SIG-M5 treated with dmso at 0.1 percent for 504 hours (cell line): ENCODE data around the gene PTEN.
"Not testable (repeated sequence)": the region's sequence is repeated elsewhere in the genome, so short reads cannot be mapped to it uniquely, and the experiment has no call there.

ENCODE experiments used
- DNase-seq: peaks from one replicate; lab custom pipeline; 2025; ENCODE audit not compliant: unreplicated experiment; lab: John Stamatoyannopoulos, UW

The PTEN gene

DNA sequence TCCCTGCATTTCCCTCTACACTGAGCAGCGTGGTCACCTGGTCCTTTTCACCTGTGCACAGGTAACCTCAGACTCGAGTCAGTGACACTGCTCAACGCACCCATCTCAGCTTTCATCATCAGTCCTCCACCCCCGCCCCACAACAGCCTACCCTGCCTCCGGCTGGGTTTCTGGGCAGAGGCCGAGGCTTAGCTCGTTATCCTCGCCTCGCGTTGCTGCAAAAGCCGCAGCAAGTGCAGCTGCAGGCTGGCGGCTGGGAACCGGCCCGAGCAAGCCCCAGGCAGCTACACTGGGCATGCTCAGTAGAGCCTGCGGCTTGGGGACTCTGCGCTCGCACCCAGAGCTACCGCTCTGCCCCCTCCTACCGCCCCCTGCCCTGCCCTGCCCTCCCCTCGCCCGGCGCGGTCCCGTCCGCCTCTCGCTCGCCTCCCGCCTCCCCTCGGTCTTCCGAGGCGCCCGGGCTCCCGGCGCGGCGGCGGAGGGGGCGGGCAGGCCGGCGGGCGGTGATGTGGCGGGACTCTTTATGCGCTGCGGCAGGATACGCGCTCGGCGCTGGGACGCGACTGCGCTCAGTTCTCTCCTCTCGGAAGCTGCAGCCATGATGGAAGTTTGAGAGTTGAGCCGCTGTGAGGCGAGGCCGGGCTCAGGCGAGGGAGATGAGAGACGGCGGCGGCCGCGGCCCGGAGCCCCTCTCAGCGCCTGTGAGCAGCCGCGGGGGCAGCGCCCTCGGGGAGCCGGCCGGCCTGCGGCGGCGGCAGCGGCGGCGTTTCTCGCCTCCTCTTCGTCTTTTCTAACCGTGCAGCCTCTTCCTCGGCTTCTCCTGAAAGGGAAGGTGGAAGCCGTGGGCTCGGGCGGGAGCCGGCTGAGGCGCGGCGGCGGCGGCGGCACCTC, at the start of gene PTEN, which contains the start of gene KLLN:
Gene PTEN (plus strand): TSS at position 573 of the 891 bp plus-strand sequence. CDS start 845 bp downstream, outside the sequence.
Gene KLLN (minus strand): TSS at position 481 of the 891 bp plus-strand sequence. CDS start 1,046 bp downstream, outside the sequence.
- peak; percentile 92 for DNase-seq

DNA sequence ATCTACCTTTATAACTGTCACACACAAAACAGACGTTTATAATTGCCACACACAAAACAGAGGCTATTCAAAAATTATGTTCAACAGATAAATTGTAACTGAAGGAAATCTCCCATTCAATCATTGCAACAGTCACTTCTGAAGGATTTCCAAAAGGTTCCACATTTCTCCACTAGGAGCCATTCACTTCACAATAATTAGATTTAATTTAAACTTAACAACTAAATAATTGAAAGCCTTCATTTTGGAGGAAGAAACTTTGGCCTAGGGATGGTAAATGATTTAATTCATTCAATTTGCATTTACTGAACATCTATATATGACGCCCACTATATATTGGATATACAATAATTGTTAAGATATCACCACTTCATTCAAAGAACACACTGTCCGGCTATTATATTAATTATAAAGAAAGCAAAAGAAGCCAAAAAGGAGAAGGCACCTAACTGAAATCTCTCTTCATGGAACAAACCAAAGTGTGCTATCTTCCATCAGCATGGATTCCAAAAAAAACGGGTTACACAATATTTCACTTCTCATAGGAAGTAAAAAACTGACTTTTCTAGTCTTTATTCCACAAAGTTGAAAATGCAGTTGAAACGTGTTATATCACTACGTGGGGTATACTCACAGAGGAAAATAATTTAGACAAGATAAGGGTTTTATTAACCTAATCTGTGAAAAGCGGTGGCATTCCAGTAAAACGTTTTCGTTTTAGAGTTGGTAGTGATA, 47.1 kb upstream of the PTEN start:
- DNase-seq = peak; percentile 27

DNA sequence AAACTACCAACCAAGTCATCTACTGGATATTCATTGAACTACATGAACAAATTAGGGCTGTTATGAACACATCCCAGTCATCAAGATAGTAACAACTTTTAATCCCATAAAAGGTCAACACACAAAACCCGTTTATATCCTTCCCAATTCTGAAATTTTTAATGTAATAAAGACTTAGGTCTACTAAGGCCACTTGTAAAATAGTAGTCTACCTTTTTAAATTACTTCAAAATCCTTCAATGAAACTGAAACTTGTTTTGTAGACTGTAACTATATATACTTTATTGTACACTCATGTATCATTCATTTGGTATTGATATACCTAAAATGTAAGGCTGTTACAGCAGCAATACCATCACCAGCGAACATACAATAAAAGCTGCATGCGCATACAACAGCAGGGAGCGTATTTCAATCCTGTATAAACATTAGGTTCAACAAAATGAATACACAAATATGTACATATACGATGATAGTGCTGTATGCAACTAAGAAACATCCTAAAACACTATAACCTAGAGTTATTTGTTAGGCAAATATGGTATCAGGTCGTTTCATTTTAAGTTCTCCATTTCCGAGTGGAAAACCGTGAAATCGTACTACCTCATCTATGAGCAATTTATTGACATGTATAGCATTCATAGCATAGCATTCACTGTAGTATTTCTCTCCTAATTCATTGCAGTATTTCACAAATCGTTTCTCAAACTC, 46.4 kb upstream of the PTEN start:
- DNase-seq = peak; percentile 12

DNA sequence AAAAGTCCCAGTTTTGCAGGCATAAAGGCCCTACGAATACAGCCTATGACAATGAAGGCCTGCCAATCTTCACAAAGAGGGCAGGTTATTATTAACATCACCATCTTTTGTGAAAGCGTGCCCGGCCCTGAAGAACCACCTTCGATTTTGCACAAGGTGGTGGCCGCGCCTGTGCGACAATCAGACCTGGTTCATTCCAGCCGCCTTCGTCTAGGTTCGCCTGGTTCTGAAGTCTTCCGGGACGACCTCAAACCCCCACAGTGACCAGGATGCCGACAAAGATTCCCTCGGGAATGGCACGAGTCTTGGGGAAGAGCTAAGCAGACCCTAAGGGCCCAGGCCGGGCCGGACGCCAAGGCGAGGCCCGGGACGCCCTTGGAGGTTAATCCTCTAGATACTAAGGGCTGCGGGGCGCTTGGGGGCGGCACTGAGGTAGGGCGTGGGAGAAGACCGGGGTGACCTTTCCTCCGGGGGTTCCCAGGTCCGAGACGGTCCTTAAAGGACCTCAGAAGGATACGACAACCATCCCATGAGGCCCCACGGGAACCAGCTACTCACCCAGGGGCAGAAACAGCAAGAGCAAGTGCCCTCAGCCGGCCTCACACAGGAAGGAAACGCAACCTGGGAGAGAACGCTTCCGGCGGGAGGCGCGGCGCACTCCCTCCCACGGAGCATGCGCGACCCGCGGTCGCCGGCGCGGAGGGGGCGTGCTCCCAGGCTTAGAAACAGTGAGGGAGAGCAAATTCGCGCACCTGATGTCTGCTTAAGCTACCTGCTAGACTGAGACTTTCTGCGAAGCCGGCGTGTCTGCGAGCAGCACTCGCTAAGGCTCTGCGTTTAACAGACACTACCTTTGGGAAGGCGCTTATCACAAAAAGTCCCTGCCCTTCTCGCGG, 45.6 kb upstream of the PTEN start, which contains the start of gene ATAD1:
Gene ATAD1 (minus strand): TSS at position 618 of the 896 bp plus-strand sequence. CDS start 3,627 bp downstream, outside the sequence.
- DNase-seq = peak; percentile 86

DNA sequence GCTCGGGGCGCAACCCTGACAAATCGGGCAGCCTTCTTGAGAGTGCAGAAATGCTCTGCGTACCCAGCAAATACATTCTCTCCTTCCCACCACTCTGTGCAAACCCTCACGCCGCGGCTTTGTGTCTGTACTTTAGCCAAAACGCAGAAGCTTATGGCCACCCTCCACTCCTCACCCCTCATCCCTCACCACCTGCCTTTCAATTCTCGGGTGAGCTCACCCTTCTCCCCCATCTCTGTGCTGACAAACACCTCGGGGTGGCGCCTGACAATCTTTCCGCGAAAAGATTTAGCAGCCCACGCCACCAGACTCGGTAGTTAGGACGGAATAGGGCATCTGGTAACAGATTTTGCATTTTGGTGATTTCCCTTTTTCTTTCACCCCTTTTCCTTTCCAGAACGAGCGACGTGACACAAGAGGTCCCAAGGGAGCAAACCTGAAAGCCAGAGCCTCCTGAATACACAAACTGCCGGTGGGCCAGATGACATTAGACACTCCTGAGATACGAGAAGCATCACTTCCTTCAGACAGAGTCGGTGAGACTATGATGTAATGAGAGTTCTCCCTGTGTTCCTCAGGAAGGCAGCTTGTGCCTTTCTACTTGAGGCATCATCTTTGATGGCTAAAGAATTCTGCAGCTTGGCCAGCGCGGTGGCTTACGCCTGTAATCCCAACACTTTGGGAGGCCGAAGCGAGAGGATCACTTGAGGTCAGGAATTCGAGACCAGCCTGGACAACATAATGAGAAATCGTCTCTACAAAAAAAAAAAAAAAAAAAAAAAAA, 44.7 kb upstream of the PTEN start:
- peak; percentile 50 for DNase-seq

DNA sequence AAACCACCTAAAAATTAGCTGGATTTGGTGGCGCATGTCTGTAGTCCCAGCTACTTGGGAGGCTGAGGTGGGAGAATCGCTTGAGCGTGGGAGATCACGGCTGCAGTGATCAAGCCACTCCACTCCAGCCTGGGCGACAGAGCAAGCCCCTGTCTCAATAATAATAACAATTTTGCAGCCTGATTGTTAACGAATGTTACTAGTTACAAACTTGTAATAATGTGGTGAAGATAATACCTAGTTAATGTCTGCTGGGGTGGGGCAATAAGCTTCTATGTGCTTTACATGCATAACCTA, 44.2 kb upstream of the PTEN start:
- no peak for DNase-seq

DNA sequence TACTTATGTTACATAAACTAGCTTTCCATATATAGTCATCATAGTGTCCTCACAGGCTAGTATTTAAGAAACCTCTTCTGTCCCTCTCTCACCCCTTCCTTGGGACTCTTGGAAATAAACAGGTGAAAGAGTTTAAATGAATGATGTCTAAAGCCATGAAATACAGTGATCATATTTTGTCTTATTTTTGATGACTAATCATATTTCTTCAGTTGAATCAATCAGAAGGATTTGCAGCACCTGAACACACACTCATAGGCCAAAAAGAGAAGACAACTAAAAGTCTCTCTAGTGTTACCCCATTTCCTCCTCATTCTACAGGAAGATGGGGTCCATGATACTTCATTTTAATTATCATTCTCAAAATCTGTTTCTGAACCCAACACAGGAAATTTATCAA, 36.8 kb upstream of the PTEN start:
- no peak for DNase-seq

DNA sequence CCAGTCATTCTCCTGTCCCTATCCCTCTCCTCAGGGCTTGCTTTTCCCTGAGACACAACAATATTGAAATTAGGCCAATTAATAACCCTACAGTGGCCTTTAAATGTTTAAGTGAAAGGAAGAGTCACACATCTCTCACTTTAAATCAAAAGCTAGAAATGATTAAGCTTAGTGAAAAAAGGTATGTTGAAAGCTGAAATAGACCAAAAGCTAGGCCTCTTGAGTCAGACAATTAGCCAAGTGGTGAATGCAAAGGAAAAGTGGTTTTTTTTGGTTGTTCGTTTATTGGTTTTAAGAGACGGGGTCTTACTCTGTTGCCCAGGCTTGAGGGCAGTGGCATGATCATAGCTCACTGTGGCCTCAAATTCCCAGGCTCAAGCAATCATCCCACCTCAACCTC, 35.7 kb upstream of the PTEN start:
- DNase-seq = no peak

DNA sequence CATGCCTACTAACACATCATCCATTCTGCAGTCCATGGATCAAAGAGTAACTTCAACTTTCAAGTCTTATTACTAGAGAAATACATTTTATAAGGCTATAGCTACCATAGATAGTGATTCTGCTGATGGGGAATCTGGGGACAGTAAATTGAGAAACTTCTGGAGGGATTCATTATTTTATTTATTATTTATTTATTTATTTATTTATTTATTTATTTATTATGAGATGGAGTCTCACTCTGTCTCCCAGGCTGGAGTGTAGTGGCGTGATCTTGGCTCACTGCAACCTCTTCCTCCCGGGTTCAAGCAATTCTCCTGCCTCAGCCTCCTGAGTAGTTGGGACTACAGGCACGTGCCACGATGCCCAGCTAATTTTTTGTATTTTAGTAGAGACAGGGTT, 34.4 kb upstream of the PTEN start:
- DNase-seq = not testable (repeated sequence)

DNA sequence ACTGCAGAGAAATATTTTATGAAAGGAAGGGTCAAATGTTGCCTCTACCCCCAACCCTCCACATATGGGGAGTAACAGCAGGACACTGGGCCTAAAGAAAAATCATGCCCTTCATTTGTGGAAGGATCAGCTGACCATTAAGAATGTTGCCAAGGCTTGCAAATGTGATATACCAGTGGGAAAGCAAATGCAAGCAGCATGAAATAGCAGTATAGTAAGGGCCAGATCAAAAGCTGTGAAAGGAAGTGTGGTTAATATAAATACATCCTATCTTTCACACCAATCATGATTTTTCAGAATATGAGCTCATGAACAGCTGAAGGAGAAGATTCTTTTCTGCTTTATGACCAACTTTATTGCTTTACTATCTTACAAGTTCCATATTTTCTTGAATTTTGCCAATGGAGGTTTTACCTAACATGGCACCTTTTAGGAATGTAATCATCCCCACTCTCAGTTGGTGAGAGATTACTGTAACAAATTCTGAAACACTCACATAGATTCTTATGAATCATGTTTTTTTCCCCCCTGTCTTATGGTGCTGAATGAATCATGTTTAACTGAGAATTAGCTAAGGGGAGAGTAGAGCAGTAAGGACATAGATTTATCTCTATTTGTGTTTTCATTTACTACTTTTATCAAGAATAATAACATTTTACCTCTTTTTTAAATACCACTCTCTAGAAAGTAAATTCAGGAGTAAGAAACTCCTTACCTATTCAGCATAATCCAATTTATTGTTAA, 33.3 kb upstream of the PTEN start:
- DNase-seq = no peak

DNA sequence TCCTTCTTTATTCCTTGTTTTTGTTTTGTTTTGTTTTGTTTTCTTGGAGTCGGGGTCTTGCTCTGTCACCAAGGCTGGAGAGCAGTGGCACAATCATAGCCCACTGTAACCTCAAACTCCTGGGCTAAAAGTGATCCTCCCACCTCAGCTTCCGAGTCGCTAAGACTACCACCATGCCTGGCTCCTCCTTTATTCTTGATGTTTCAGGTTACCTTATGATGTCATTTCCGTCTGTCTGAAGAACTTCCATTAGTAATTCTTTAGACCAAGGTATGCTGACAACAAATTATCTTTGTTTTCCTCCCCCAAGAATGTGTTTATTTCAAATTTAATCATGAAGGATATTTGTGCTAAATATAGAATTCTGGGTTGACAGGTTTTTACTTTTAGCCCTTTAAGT, 27.3 kb upstream of the PTEN start:
- DNase-seq = no peak

DNA sequence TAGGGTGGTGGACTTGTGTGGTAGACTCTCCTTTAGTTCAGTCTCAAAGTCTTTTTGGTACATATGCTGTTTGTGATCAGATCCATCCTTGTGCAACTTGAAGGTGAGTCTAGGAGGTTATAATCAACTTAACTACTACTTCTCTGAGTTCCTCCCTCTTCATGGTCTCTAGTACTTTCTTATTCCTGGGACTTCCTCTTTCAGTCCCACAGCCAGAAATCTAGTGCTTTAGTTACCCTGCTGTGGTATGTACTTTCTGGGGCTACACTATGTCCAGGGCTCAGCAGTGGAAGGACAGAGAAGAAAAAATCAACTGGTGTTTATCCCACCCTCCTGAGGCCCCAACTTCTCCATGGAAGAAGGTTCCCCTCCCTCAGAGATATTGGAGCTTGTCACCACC, 26.0 kb upstream of the PTEN start:
- peak; percentile 75 for DNase-seq

DNA sequence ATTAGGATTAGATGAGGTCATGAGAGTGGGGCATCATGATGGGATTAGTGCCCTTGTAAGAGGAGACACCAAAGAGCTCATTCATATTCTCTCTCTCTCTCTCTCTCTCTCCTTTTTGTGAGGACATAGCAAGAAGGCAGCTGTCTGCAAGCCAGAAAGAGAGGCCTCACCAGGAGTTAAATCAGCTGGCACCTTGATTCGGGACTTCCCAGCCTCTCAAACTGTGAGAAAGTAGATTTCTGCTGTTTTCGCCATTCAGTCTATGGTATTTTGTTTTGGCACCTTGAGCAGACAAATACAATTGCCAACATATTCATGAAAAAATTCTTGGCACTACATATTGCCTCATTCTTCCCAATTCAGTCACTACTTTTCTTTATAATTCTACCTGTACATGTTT, 24.8 kb upstream of the PTEN start:
- no peak for DNase-seq

DNA sequence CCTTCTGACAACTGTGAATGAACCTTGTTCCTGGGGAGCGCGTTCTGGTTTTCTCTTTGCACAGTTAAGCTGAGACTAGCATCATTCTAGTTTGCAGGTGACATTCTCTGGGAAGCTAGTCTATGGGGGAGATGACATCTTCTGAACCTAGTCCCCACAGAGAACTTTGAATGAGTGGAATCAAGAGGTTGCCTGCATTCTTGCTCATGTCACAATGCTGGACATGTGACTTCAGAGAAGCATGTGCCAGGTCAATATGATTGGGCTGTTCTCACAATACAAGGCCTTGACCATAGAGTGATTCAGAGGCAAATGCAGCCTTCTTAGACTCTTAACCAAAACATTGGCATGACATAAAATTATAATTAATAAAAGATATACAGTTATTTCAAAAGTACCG, 22.2 kb upstream of the PTEN start:
- no peak for DNase-seq

DNA sequence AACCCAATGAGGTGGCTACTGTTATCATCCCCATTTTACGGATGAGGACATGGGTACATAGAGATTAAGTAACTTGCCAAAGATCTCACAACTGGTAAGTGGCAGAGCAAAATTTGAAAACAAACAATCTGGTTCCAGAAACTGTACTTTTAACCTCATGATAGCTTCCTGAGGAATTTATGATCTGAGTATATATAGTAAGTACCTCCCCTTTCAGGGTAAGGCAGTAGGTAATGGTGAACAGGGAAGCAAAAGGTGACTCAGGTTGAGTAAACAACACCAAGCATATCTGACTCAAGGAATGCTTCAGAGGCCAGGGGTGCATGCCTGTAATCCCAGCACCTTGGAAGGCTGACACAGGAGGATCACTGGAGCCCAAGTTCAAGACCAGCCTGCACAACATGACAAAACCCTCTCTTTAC, 21.2 kb upstream of the PTEN start:
- DNase-seq = peak; percentile 21

DNA sequence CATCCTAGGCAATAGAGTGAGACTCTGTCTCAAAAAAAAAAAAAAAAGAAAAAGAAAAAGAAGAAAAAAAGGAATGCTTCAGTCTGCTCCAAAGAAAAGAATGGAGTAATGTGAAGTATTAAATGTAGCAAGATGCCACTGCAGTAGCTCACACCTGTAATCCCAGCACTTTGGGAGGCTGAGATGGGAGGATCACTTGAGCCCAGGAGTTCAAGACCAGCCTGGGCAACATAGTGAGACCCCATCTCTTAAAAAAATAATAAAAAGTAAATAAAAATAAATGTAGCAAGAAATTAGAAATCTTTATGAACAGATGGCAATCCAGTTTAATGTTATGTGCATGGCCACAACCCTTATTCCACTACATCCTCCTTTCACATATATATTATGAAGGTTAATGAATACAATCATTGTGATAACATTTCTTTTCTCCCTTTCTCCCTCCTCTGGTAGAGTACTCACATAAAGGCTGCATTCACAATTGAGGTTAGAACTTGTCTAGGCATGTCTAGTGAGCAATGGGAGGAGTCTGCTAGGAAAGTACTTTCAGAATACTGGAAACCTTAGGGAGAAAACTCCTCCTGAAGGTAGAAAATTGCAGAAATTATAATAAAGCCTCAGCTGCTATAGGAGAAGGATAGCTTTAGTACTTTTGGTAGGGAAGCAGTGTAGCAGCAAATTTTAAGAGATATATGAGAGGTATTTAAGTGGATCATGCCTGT, 20.5 kb upstream of the PTEN start:
- DNase-seq = peak; percentile 70

DNA sequence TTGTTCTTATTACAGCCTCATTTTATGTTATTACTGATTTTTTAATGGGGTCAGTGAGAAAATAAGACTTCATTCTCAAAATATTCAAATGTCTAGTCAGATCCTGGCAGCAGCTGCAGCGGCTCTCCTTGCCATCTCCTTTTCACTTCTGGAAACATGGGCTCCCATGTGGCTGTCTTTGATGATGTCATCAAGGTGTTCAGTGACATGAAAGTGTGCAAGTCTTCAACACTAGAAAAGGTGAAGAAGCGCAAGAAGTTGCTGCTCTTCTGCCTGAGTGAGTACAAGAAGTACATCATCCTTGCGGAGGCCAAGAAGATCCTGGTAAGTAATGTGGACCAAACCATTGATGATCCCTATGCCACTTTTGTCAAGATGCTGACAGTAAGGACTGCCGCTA, 19.7 kb upstream of the PTEN start:
- no peak for DNase-seq
